ENCODE measurements around the gene IL4R.

Gene IL4R

GRCh38 chr16:27316038-27316680 lies 2.4 kb downstream of the IL4R start:
- ATAC-seq, result no peak

DNA sequence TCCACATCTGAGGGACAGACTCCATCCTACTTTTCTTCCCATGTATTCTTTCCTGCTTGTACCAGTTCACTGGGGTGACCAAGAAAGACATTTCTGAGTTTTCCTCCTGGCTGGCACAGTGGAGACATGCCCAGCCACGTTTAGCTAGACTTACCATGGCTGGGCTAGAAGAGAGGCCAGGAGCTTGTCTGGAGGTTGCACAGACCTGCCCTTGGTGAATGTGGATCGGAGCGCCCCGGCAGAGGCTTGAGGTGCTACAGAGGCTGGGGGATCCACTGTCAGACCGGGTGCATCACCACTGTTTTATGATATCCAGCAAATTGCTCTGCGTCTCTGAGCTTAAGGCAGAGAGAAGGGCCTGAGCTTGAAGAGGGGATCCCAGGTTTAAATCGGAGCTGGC lies 3.5 kb downstream of the IL4R start:
- no peak for ATAC-seq

- peak; percentile 59 to 62 for ATAC-seq
Observed at GRCh38 chr16:27317738-27318391, 4.1 kb downstream of the IL4R start.

GRCh38 chr16:27318392-27319256 lies 4.8 kb downstream of the IL4R start:
- ATAC-seq, result peak; percentile 79 to 81

DNA sequence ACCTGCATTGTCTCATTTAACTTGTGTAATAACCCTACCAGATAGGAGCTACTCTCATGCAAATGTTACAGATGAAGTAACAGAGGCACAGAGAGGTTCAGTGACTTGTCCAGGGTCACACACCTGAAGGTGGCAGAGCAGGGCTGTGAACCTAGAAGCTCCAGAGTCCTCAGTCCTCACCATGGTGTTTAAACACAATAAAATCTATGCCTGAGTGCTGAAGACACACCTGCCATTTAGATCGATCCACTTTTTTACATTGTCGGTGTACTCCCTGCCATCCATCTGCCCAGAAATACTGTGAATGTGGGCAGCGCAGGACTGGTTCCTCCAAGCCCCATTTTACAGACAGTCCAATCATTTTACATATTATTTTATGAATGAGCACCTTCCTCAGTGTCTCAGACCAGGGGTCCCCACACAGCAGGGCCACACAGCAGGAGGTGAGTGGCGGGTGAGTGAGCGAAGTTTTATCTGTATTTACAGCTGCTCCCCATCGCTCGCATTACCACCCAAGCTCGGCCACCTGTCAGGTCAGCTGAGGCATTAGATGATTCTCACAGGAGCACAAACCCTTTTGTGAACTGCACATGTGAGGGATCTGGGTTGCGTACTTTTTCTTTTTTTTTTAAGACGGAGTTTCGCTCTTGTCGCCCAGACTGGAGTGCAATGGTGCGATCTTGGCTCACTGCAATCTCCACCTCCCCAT lies 5.6 kb downstream of the IL4R start:
- ATAC-seq, result no peak

DNA sequence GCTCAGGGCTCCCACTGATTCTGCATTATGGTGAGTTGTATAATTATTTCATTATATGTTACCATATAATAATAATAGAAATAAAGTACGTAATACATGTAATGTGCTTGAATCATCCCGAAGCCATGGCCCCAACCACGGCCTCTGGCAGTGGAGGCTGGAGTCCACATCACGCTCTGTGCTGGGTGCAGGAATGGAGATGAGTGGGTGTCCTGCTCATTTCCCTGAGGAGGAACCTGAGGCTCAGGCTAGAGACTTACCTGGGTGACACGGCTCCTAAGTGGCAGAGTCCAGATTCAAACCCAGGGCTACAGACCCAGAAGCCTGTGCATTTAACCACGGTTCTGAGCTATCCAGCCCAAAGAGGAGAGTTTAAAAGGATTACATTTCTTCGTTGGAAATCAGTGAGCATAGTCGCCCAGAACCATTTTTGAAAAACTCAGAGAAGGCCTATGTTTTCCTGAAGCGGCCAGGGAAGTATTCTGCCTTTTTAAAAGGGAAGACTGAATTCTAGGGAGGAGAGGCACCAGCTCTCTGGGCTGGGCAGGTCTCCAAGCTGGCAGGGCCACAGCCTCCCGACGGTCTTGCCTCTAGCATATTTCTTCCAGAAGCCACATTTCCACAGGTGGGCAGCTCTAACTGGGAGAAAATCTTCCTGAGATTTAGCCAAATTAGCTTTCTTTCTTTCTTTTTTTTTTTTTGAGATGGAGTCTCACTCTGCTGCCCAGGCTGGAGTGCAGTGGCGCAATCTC lies 6.7 kb downstream of the IL4R start:
- no peak for ATAC-seq

DNA sequence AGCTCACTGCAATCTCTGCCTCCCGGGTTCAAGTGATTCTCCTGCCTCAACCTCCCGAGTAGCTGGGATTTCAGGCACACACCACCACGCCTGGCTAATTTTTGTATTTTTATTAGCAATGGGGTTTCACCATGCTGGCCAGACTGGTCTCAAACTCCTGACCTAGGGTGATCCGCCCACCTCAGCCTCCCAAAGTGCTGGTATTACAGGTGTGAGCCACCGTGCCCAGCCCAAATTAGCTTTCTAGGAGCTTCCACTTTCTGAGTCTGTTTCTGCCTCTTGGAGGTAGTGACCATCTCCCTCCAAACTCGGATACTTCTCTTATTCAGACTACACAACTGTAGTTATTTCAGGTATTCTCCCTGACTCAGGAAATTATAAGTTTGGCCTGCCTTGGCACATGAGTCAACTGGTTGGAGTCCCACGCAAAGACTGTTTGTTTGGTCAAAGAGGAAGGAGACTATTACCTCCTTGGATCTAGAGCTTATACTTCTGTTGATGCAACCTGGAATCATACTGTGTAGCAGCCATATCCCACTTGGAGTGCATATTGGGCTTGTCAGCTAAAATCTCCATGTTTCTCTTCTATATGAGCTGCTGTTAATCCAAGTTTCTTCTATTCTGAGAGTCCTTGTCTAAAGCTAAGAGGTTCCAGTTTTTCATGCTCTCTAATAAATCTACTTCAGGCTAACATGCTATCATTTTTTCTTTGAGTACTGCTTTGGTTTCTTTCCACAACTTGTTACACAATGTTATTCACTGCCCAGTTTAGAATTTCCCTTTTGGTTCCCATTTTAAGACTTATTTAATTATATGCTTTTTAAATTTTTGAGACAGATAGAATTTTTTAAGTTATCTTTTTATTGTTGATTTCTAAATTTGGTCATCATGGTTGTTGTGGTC lies 7.5 kb downstream of the IL4R start:
- no peak for ATAC-seq

- ATAC-seq, result no peak
Observed at GRCh38 chr16:27322858-27323780, 9.3 kb downstream of the IL4R start.

GRCh38 chr16:27323781-27324561 lies 10.2 kb downstream of the IL4R start:
- no peak for ATAC-seq

GRCh38 chr16:27324851-27325301 lies 11.1 kb downstream of the IL4R start:
- ATAC-seq, result no peak

- no peak for ATAC-seq
Observed at GRCh38 chr16:27325736-27326135, 12.0 kb downstream of the IL4R start.

DNA sequence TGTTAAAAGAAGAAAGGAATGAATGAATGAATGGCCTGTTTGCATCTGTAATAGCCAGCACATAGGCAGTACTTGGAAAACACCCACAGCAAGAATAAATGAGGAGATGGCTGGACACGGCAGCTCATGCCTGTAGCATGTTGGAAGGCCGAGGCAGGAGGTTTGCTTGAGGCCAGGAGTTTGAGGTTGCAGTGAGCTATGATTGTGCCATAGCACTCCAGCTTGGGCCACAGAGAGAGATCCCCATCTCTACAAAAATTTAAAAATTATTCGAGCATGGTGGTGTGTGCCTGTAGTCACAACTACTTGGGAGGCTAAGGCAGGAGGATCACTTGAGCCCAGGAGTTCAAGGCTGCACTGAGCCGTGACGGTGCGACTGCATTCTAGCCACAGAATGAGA lies 12.5 kb downstream of the IL4R start:
- no peak for ATAC-seq

GRCh38 chr16:27326738-27327585 lies 13.2 kb downstream of the IL4R start:
- peak; percentile 52 to 57 for ATAC-seq

DNA sequence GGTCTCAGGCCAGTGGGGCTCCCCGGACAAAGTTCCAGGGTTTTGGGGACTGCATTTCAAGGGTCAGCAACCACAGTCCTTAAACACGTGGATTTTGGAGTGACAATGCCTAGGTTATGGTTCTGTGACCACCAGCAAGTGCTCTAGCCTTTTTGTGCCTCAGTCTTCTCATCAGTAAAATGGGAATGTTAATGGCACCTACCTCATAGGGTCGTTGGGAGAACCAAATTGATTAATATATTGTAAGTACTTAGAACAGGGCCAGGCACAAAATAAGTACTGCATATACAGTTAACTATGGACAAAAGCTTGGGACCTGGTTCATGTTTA lies 13.8 kb downstream of the IL4R start:
- ATAC-seq, result no peak

- ATAC-seq, result no peak
Observed at GRCh38 chr16:27328937-27329336, 15.2 kb downstream of the IL4R start.

DNA sequence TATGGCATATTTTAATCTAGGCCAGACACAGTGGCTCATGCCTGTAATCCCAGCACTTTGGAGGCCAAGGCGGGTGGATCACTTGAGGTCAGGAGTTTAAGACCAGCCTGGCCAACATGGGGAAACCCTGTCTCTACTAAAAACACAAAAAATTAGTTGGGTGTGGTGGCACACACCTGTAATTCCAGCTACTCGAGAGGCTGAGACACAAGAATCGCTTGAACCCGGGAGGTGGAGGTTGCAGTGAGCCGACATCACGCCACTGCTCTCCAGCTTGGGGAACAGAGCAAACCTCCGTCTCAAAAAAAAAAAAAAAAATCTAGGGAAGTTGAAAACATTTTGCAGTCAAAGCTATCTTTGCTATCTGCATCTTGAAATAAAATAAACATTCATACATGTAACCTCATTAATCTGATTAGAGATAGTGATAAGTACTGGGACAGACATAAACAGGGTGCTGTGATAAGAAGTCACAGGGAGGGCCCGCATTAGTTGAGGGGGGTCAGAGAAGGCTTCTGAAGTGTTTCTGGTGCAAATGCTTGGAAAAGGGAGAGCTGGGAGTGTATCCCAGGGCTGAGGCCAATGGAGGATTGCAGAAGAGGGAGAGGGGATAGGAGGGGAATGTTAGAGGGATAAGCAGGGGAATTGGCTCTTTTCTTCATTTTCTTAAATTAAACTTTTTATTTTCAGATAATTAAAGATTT lies 15.8 kb downstream of the IL4R start:
- ATAC-seq, result peak in 1 of 2 donors; percentile 37

DNA sequence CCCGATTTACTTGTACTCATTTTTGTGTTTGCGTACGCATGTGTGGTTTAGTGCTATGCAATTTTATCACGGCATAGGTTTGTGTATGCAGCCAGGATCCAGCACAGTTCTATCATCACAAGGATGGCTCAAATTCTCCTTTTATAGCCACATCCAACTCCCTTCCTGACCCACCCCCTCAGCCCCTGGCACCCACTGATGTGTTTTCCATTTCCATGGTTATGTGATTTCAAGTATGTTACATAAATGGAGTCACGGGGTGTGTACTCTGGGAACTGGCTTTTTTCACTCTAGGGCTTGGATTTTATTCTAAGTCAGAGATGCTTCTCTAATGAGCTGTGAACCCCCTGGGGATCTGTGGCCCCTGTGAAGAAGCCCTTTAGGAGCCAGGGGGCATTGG lies 16.8 kb downstream of the IL4R start:
- no peak for ATAC-seq

DNA sequence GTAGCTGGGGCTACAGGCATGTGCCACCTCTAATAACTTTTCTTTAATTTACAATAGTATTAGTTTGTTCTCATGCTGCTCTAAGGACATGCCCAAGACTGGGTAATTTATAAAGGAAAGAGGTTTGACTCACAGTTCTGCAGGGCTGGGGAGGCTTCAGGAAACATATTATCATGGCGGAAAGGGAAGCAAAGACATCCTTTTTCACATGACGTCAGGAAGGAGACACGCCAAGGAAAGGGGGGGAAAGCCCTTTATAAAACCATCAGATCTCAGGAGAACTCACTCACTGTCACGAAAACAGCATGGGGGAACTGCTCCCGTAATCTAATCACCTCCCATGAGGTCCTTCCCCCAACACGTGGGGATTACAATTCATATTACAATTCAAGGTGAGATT lies 18.3 kb downstream of the IL4R start:
- no peak for ATAC-seq
